GM21423 (cell line): ENCODE data around the gene TSPAN32.

Source experiments
- ATAC-seq: cut with Tn5 transposase; IDR thresholded peaks from one replicate; pipeline ENCODE4 v1.9.1; 2021; ENCODE audit warnings: mild to moderate bottlenecking, moderate library complexity; ENCODE audit not compliant: unreplicated experiment

TSPAN32 gene

GRCh38 chr11:2314136-2314524 lies 12.3 kb downstream of the TSPAN32 start:
- ATAC-seq = no peak

- no peak for ATAC-seq
Measured at GRCh38 chr11:2314525-2315394, 12.9 kb downstream of the TSPAN32 start.

- no peak for ATAC-seq
Measured at GRCh38 chr11:2315395-2316168, 13.8 kb downstream of the TSPAN32 start.

GRCh38 chr11:2316169-2316962 lies 14.6 kb downstream of the TSPAN32 start:
- no peak for ATAC-seq

- ATAC-seq = no peak
Measured at GRCh38 chr11:2316963-2317244, 15.1 kb downstream of the TSPAN32 start.

DNA sequence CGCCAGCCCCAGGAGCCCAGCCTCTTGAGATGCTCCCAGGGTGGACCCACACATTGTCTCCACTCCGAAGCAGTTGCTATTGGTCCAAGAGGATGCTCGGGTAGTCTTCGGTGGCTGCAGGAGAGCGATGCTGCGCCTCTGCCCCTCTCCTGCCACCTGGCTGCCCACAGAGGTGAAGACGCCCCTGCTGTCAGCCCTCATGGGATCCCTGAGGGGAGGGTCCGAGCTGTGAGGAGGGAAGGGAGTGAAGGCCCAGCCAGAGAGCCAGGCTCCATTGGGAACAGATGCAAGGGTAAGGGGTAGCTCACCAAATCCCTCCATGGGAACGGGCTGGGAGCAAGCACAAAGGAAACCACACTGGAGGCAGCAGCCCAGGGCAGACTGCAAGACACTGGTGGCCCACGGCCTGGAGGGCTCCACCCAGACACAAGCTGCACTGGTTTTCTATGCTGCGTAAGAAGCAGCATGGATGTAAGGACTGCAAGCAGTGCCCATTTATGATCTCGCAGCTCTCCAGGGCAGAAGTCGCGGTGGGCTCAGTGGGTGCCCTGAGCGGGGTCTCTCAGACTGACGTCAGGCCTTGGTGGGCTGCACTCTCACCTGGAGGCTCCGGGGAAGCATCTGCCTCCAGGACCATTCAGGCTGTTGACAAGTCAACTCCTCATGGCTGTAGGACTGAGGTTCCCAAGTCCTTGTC lies 15.7 kb downstream of the TSPAN32 start:
- no peak for ATAC-seq

- no peak for ATAC-seq
Measured at GRCh38 chr11:2318123-2318522, 16.3 kb downstream of the TSPAN32 start.

DNA sequence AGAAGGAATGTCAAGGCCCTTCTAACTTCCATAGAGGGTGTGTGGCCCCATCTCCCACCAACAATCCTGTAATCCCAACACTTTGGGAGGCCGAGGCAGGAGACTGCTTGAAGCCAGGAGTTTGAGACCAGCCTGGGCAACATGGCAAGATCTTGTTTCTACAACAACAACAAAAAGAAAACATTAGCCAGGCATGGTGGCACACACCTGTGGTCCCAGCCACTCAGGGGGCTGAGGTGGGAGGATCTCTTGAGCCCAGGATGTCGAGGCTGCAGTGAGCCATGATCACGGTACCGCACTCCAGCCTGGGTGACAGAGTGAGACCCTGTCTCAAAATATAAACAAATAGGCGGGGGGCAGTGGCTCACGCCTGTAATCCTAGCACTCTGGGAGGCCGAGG lies 16.9 kb downstream of the TSPAN32 start:
- no peak for ATAC-seq

- ATAC-seq = no peak
Measured at GRCh38 chr11:2319791-2320472, 18.1 kb downstream of the TSPAN32 start.

DNA sequence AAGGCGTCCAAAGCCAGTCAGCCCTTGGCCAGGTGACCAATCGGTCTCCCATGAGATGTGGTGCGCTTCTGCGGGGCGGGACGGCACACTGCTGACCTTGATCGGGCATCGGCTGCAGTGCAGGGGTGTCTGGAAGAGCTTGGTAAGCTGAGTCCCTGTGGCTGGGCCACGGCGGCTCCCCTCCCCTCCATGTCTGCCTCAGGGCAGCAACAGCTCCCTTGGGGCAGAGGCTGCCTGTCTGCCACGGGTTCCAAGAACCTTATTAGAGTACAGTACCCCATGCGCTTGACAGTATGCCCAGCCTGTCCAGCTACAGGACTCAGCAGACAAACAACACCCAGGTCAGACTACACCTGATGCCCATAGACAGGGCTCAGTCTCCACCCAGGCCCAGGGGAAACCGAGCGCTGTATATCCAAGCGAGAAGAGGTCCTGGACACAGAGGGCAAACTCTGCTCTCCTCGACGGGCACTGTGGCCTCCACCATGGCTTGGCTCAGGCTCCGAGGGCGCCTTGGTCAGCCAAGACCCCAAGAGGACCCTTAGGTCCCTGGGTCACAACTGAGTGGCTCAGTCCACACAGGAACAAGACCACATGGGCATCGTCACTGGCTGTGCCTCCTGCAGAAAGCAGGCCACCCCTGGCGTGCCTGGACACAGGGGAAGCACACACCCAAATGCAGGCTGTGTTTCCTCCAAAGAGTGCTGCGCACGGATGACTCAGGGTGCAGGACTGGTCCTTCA lies 18.9 kb downstream of the TSPAN32 start:
- no peak for ATAC-seq

- ATAC-seq = no peak
Measured at GRCh38 chr11:2321311-2321683, 19.5 kb downstream of the TSPAN32 start.

GRCh38 chr11:2325123-2325522 lies 23.3 kb downstream of the TSPAN32 start:
- ATAC-seq = no peak

GRCh38 chr11:2325719-2326118 lies 23.9 kb downstream of the TSPAN32 start:
- ATAC-seq = no peak

DNA sequence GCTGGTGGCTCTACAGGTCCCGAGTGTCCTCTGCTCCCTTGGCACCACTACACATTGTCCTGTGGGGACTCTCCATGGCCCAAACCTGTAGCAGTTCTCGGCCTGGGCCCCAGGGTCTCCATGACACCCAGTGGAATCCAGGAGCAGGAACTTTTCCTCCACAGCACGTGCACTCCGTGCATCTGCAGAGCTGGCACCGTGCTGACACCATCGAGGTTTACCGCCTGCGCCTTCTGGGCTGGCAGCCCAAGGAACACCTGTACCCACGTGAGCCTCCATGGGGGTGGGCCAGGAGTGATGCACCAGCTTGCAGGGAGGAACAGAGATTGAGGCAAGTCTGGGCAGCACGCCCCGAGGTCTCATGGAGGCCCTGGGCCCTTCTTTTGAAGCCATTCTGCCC lies 25.2 kb downstream of the TSPAN32 start:
- no peak for ATAC-seq

DNA sequence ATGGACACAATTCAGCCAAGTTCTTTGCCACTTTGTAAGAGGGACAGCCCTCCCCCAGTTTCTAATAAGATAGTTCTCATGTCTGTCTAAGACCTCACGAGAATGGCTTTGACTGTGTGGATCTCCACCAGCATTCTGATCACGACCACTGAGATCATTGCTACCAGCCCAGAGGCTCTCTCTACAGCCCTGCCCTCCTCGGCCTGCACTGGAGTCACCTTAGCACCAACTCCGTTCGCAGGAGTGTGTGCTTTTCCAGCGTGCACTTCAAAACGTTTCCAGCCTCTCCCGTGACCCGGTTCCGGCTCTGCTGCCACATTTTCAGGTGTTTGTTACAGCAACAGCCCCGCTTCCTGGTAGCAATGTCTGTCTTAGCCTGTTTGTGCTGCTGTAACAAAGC lies 26.2 kb downstream of the TSPAN32 start:
- ATAC-seq = no peak

GRCh38 chr11:2328656-2329354 lies 27.0 kb downstream of the TSPAN32 start:
- no peak for ATAC-seq

- no peak for ATAC-seq
Measured at GRCh38 chr11:2329551-2329950, 27.7 kb downstream of the TSPAN32 start.

DNA sequence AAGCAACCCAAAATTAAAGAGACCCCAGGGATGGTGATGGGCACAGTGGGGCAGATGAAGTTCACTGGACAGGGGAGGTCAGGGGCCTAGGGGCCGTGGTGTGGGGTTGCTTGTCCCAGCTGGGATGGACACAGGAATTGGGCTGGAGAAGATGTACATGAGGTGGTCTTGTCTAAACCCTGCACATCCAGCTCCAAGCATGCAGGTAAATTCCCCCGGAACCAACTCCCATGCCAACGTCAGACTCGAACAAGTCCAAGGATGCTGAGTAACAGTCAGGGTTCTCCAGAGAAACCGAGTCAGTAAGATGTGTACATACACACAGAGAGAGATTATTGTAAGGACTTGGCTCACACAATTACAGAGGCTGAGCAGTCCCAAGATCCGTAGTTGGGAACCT lies 28.9 kb downstream of the TSPAN32 start:
- ATAC-seq = no peak

DNA sequence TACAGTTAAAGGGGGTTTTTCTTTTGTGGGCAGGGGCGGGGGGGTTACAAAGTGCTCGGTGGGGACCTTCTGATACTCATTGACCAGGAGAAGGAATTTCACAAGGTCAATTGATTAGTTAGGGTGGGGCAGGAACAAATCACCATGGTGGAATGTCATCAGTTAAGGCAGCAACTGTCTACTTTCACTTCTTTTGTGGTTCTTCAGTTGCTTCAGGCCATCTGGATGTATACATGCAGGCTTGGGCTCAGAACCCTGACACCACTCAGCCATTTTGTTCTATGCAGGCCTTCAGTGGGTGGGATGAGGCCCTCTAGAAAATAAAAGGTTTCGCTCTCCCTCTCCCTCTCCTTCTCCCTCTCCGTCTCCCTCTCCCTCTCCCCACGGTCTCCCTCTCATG lies 29.6 kb downstream of the TSPAN32 start:
- ATAC-seq = no peak
